Endothelial cell of umbilical vein (primary cell): ENCODE data around the gene ECPAS.

ENCODE experiments used
- EZH2 ChIP-seq: IDR thresholded peaks from 2 replicates; pipeline ENCODE4 v1.6.1; 2012; ENCODE audit warnings: borderline replicate concordance, low read depth, mild to moderate bottlenecking, moderate library complexity, low read length, inconsistent platforms; ENCODE audit not compliant: severe bottlenecking
- FOS ChIP-seq: IDR thresholded peaks from 2 replicates; pipeline ENCODE4 v1.6.1; 2011; ENCODE audit warnings: mild to moderate bottlenecking, low read length, moderate library complexity, borderline replicate concordance; ENCODE audit not compliant: insufficient read depth
- JUN ChIP-seq: IDR thresholded peaks from 2 replicates; pipeline ENCODE4 v1.6.1; 2011; ENCODE audit warnings: borderline replicate concordance, low read depth; ENCODE audit not compliant: insufficient read length, insufficient read depth
- MYC ChIP-seq: IDR thresholded peaks from one replicate; pipeline ENCODE4 v1.6.1; 2011; ENCODE audit warnings: mild to moderate bottlenecking, low read depth, low read length
- POLR2A ChIP-seq: IDR thresholded peaks from 2 replicates; pipeline ENCODE4 v1.6.1; 2012; ENCODE audit warnings: low read depth, mild to moderate bottlenecking, control low read depth, low read length
- POLR2AphosphoS5 ChIP-seq: IDR thresholded peaks from 2 replicates; pipeline ENCODE4 v1.6.1; 2012; ENCODE audit warnings: low read depth, mild to moderate bottlenecking, control low read depth, low read length, moderate library complexity; ENCODE audit not compliant: insufficient read depth
- TF ChIP-seq, protein P1 (sequence below), 2 donors: IDR thresholded peaks; 1 replicate in 1 of 2; 2 replicates in 1 of 2; pipeline ENCODE4 v1.5.1; 2011; ENCODE audit warnings: low read length in 2 of 2, mild to moderate bottlenecking in 2 of 2, moderate library complexity in 2 of 2, control low read depth in 1 of 2, inconsistent platforms in 1 of 2, low read depth in 1 of 2; ENCODE audit not compliant: insufficient read depth in 1 of 2; ENCODE audit errors: extremely low read depth in 1 of 2
- TF ChIP-seq, protein P2 (sequence below): IDR thresholded peaks from 2 replicates; pipeline ENCODE4 v1.6.1; 2011; ENCODE audit not compliant: insufficient read depth, insufficient read length

DNA sequence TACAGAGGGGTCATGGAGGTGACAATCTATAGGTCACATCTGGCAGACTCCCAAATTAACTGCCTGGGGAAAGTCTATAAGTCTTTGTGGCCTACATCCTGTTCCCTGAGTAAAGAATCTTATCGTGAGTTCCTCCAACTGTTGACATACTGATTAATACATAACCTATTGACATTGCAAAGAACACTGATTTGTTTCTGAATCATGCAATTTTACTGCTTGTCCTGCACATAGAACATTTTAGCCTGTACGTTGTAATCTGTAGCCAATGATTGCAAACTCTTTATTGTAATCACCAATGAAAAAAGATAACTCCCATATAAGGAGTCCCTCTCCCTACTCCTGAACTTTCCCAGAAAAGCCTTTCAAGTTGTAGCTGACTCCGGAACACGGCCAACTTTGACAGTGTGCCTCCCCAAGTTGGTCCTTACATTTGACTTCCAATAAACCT, 135.3 kb downstream of the ECPAS start:
- TF ChIP-seq POLR2A (peak; percentile 60), EZH2 (no peak), POLR2AphosphoS5 (peak; percentile 93), JUN (peak; percentile 84), MYC (no peak), FOS (peak; percentile 68)
- TF ChIP-seq, protein P1, sequence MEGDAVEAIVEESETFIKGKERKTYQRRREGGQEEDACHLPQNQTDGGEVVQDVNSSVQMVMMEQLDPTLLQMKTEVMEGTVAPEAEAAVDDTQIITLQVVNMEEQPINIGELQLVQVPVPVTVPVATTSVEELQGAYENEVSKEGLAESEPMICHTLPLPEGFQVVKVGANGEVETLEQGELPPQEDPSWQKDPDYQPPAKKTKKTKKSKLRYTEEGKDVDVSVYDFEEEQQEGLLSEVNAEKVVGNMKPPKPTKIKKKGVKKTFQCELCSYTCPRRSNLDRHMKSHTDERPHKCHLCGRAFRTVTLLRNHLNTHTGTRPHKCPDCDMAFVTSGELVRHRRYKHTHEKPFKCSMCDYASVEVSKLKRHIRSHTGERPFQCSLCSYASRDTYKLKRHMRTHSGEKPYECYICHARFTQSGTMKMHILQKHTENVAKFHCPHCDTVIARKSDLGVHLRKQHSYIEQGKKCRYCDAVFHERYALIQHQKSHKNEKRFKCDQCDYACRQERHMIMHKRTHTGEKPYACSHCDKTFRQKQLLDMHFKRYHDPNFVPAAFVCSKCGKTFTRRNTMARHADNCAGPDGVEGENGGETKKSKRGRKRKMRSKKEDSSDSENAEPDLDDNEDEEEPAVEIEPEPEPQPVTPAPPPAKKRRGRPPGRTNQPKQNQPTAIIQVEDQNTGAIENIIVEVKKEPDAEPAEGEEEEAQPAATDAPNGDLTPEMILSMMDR (IDR thresholded peaks at IDR 0.05; ENCODE audit: extremely low read depth in 1 of 2, insufficient read depth in 1 of 2, low read depth in 1 of 2, low read length in 2 of 2): no peak
- TF ChIP-seq, protein P2, sequence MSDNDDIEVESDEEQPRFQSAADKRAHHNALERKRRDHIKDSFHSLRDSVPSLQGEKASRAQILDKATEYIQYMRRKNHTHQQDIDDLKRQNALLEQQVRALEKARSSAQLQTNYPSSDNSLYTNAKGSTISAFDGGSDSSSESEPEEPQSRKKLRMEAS: no peak
